ENCODE results near the gene ALPK3.

ALPK3 gene

GRCh38 chr15:84832448-84833040 is 15.4 kb downstream of the ALPK3 start:
- TF ChIP-seq EZH2phosphoT487 (IDR thresholded peaks at IDR 0.05; ENCODE audit: borderline replicate concordance, low read length) (no peak), CTCF (IDR thresholded peaks at IDR 0.05; ENCODE audit: low read depth, low read length, poor library complexity, severe bottlenecking) (no peak)
- Histone ChIP-seq H3K9me2 (replicated peaks; ENCODE audit: control insufficient read depth, low read length) (no peaks in the 10 kb centered on the region), H4K20me1 (ENCODE audit: control insufficient read depth, insufficient read depth, low read depth, low read length) (no peaks in the 10 kb centered on the region), H3F3A (ENCODE audit: control insufficient read depth, insufficient read depth) (no peaks in the 10 kb centered on the region), H3K79me2 (ENCODE audit: control insufficient read depth, low read length) (no peaks in the 10 kb centered on the region), H3K4me1 (ENCODE audit: control insufficient read depth, low read length) (no peaks in the 10 kb centered on the region), H3K4me2 (ENCODE audit: low read length) (no peak overlapping the region), H3K36me3 (ENCODE audit: control insufficient read depth, low read length) (no peaks in the 10 kb centered on the region), H3K4me3 (ENCODE audit: low read length) (no peak overlapping the region), H3K27ac (ENCODE audit: low read depth, low read length) (no peak overlapping the region), H3K9me3 (ENCODE audit: control insufficient read depth, insufficient read depth, low read length) (no peaks in the 10 kb centered on the region), H3K27me3 (ENCODE audit: control insufficient read depth, low read length) (peaks cover 50% of the 10 kb centered on the region)

GRCh38 chr15:84833447-84834228 is 16.5 kb downstream of the ALPK3 start:
- no peak overlapping the region for H3K4me3 ChIP-seq (ENCODE audit: low read length)
- peaks cover 48% of the 10 kb centered on the region for H3K27me3 ChIP-seq (ENCODE audit: control insufficient read depth, low read length)
- no peaks in the 10 kb centered on the region for H3K36me3 ChIP-seq (ENCODE audit: control insufficient read depth, low read length)
- no peak overlapping the region for H3K4me2 ChIP-seq (ENCODE audit: low read length)
- H3K79me2 ChIP-seq (ENCODE audit: control insufficient read depth, low read length) = no peaks in the 10 kb centered on the region
- H3K9me2 ChIP-seq (replicated peaks; ENCODE audit: control insufficient read depth, low read length) = no peaks in the 10 kb centered on the region
- no peak overlapping the region for H3K27ac ChIP-seq (ENCODE audit: low read depth, low read length)
- no peaks in the 10 kb centered on the region for H3F3A ChIP-seq (ENCODE audit: control insufficient read depth, insufficient read depth)
- no peak for TF ChIP-seq CTCF (IDR thresholded peaks at IDR 0.05; ENCODE audit: low read depth, low read length, poor library complexity, severe bottlenecking)
- no peak for TF ChIP-seq EZH2phosphoT487 (IDR thresholded peaks at IDR 0.05; ENCODE audit: borderline replicate concordance, low read length)
- H3K4me1 ChIP-seq (ENCODE audit: control insufficient read depth, low read length) = no peaks in the 10 kb centered on the region
- no peaks in the 10 kb centered on the region for H4K20me1 ChIP-seq (ENCODE audit: control insufficient read depth, insufficient read depth, low read depth, low read length)
- H3K9me3 ChIP-seq (ENCODE audit: control insufficient read depth, insufficient read depth, low read length) = no peaks in the 10 kb centered on the region

- TF ChIP-seq CTCF (IDR thresholded peaks at IDR 0.05; ENCODE audit: low read depth, low read length, poor library complexity, severe bottlenecking) (no peak), EZH2phosphoT487 (IDR thresholded peaks at IDR 0.05; ENCODE audit: borderline replicate concordance, low read length) (no peak)
- Histone ChIP-seq H3K36me3 (ENCODE audit: control insufficient read depth, low read length) (no peaks in the 10 kb centered on the region), H3K4me2 (ENCODE audit: low read length) (no peak overlapping the region), H3K9me3 (ENCODE audit: control insufficient read depth, insufficient read depth, low read length) (no peaks in the 10 kb centered on the region), H3K9me2 (replicated peaks; ENCODE audit: control insufficient read depth, low read length) (no peaks in the 10 kb centered on the region), H4K20me1 (ENCODE audit: control insufficient read depth, insufficient read depth, low read depth, low read length) (no peaks in the 10 kb centered on the region), H3K4me1 (ENCODE audit: control insufficient read depth, low read length) (no peaks in the 10 kb centered on the region), H3K27me3 (ENCODE audit: control insufficient read depth, low read length) (peaks cover 44% of the 10 kb centered on the region), H3F3A (ENCODE audit: control insufficient read depth, insufficient read depth) (no peaks in the 10 kb centered on the region), H3K27ac (ENCODE audit: low read depth, low read length) (no peak overlapping the region), H3K79me2 (ENCODE audit: control insufficient read depth, low read length) (no peaks in the 10 kb centered on the region), H3K4me3 (ENCODE audit: low read length) (no peak overlapping the region)
These were observed 17.2 kb downstream of the ALPK3 start for GRCh38 chr15:84834229-84834955.
